CD4-positive, alpha-beta T cell treated with Interleukin-4 for 1 hour (primary cell): ENCODE results near the gene TIMP3.

Experiments
- DNase-seq, 2 donors: peaks; one replicate each; pipeline ENCODE4 v3.0.0-alpha.2; 2020 to 2022

Gene TIMP3

DNA sequence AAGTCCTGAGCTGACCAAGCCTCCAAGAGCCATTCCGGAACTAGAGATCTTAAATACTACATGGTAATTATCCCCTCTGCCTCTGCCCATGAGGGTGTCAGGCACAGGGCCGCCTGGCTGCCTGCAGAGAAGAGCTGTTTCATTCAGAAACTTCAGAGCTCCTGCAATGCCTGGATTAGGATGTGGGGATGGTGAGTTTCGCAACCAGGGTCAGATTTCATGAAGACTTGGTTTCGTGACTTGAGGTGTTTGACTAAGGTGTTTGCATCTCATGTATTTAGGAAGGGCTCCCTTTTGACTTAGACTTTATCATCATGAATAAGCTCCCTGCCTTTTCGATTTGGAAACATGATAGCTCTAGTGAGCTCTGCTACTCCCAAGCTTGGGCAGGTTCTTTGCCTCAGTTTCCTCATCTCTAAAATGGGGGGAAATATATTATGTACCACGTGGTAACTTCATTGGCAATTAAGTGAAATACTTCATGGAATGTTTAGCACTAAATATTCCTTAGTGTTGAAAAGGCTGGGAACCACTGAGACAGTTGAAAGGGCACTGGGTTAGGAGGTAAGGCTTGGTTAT lies 9.1 kb downstream of the TIMP3 start:
- DNase-seq = no peak

DNA sequence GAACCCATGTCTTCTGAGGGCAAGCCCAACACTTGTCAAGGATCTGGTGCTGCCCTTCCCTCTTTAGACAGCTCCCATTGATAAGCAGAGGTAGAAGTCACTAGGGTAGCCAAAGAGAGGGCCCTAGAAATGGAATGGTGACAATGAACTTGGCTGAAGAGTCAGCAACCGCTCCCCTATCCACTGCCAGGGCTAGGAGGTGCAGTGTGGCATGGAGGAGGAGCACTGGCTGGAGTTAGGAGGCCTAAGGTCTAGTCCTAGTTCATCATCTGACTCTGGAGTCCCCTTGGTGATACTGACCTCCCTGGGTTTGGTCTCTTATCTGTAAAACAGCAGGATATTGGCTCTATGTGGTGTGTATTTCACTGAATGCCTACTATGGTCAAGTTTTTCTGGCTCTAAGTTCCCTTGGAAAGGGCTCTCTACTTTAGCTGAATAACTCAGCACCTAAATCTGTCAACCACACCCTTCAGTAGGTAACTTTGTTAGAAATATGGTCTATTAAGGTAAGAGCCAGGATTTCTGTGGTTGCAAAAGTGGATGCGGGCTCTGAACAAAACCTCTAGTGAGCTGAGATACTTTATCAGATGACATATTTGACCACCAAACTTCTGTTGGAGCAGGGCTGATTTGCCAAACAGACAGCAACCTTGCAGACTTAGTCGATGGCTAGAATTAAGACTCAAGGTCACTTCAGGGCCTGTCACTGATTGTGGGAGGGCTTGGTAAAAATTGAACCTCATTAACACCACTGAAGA lies 10.5 kb downstream of the TIMP3 start:
- DNase-seq = no peak

DNA sequence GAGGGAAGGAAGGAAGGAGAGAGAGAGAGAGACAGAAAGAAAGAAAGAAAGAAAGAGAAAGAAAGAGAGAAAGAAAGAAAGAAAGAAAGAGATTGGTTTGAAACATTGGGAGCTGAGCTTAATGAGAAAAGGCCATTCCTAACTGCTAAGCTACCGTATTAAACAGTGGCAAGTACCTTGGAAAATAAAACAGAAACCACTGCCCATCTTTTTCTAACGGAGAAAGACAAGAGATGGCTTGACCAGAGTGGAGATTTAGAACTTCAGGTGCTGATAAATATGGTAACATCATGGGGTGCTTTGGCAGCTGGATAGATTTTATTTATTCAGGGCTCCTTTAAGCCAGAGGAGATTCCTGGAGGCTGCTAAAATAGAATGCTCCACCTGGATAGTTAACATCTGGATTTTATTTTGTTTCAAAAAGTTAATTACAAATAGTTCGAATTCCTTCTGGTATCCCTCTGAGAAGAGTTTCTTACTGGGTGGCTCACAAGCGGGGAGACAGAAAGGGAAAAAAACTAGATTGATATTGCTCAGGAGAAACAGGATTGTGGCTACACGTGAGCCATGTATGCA lies 12.9 kb downstream of the TIMP3 start:
- no peak for DNase-seq

DNA sequence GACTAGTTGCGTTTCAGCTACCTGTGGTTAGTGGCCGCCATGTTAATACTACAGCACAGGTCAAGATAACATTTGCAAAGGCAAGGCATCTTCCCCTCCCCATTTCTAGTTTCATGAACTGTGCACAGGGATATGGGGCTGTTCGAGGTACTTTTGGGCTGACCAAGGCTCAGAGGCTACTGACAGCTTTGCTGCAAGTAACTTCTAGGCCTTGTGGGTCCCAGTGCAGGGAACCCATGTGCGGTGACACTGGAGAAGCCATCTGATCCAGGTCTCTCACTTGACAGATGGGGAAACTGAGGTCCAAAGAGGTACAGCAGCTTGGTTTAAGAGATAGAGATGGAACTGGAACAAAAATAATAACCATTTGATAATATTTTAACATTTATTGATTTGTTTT lies 13.6 kb downstream of the TIMP3 start:
- no peak for DNase-seq

DNA sequence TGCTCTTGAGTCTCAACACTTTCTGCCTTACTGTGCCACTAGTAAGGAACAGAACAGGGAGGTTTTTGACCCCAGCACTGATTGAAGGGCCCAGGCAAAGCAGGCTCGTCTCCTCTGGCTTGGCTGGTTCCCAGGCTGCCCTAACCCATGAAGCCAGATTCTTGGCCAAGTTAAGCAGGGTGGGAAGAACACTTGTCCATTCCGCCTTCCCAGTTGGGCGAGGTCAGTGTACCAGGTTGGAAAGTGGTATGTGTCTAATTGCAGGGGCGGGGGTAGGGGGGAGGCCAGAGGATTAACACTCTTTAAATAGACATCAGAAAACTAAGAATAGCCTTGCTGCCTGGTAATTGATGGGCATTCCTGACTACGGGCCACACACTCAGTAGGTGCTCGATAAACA lies 14.4 kb downstream of the TIMP3 start:
- DNase-seq = no peak

DNA sequence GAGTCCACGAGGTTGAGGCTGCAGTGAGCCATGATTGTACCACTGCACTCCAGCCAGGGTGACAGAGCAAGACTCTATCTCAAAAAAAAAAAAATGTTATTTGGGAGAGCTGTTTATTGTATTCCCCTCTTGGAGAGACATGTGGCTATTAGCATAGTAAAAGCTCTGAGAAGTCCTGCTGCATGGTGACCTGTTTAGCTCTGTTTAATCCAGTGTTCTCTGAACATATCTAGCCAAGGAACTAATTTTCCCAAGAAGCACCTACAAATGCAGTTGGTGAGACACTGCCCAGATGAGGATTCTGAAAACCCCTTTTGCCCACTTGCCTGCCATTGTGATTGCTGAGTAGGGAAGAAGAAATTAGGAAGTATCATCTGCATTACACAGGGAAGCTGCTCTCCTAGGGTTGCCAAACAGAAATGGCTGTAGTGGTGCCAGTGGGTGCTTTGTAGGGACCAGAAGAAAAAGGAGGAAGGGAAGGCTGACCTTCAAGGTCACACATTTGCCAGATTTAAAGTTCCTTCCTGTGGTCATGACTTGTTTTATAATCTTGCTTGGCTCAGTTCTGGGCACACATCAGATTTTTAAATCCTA lies 15.7 kb downstream of the TIMP3 start:
- DNase-seq = no peak

DNA sequence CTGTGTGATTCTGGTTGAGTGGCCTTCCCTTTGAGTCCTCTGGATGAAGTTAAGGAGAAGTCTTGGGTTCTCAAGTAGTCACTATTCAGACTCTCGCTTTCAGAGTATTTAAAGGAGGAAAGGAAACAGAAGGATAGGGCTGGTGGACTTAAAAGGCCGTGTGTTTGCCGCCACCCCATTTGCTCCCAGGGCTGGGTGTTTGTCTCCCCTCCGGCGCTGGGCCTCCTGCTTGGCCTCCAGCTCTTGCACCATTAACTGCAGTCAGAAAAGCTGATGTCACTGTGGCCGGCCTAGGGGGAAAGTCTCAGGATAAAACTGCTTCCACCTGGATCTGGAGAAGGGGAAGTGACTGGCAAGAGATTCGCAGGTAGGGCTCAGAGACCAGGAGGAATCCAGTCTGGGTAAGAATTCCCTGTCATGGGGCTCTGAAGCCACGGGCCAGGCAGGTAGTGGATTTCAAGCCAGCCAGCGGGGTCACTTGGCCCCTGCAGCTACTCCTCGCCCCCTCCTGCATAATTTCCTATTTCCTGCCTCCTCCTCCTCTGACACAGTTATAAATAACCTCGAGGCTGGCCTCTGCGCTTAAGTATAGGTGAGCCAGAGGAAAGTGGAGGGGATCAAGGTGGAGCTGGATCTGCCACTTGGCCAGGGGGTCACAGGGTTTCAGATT lies 17.1 kb downstream of the TIMP3 start:
- DNase-seq = no peak

DNA sequence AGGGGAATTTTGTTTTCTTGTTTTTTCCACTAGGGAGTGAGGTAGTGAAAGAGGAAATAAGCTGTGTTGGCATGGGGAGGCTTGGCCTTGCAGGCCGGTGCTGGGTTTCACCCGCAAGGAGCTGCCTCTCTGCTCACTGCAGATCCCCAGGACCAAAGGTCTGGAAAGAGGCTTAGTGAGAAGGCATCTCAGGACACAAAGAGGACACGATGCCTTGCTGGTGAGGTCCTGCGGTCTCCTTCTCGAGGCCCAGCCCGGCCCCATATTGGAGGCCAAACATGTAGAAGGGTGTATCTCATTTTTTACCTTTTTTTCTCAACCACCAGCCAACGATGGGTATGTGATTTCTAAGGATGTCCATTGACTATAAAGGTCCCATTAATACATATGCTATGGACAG lies 17.6 kb downstream of the TIMP3 start:
- no peak for DNase-seq

DNA sequence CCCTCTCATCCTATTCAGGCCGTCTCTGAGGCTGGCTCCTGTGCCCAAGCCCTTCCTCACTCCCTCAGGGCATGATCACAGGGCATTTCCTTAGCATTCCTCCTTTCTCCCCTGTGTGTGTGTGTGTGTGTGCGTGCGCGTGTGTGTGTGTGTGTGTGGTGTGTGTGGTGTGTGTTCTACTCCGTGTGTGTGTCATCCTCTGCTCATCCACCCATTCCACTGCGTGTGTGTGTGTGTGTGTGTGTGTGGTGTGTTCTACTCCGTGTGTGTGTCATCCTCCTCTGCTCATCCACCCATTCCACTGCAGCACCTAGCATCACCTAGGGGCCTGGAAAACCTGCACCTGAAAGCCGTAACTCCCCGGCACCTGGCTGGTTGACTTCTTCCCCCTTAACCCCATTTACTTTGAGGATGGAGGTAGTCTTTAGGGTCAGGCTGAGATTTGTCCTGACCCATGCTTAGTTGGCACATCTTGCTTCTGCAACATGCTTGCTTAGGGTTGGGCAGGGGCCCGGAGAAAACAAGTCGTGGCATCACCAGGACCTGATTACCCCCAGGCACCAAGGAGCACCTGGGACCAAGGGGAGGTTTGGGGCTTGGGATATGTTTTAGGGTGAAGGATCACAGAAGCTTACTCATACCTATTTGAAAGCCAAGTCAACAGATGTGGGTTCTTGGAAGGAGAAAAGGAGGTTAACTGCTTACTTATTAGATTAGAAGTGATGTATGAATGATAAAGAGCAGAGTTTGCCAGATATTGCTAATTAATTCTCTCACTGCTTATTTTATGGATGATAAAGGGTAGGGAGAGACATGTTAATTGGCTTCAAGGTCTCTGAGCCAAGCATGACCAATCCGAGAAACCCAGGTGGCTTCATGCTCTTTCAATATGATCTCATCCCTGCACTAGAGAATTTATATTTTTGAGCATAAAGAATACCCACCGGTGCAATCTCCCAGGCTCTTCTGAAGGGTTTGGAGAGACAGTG lies 18.9 kb downstream of the TIMP3 start:
- DNase-seq = no peak

DNA sequence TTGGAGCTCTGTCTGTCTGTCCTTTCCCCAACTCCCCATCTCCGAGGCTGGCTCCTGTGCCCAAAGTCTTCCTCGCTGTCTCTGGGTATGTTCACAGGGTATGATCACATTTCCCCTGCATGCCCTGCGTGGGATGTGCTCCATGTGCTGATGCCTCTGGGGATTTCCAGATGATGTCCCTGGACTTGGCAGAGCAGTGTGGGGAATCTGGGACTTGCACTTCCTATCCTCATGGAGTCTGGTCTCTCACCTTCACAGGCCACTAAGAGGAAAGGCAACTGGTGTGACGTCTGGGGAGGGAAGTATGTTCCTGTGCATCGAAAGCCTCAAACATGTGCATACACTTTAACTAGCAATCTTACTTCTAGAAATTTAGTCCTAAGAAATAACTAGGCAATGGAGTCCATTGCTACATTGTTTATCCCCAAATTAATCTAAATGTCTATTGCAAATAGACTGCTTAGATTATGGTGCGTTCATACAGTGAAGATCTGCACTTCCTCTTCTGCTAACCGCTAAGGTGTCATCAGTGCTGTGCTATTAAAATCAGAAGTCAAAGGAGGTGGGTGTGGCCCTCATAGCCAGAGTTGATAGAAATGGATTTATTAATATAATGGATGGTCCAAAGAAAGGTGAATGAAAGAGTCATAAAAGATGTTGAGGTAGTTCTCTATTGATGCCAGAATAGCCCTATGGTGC lies 20.8 kb downstream of the TIMP3 start:
- no peak for DNase-seq

DNA sequence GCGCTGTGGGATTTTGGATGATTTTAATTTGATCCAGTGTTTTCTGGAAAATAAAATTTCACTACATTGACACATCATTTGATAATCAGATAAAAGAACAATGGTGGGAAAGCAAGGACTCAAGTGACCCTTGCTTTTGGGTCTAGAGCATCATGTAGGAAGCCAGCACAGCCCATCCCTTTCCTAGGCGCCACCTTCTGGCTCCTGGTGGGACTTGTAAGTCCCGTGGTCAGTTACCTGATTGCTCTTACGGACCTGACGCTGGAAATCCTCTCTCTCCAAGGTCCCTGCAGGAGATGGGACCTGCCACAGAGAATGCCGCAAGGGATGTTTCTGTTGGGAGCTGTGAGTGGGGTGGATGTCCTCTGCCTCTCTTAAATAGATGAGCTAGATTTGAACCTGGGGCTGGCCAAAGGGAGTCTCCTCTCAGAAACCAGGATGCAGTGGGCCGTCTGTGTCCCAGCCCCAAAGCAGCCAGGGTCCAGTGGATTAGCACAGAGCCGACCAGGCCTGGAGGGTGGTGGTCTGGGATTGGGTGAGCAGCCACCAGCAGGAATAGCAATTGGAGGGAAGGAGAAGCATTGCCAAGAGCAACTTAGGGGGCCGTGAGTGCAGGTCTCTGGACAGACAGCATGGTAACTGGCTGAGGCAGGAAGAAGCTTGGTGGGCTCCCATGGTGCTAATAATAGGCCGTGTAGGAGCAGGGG lies 21.7 kb downstream of the TIMP3 start:
- DNase-seq = peak in 1 of 2 donors; percentile 5

DNA sequence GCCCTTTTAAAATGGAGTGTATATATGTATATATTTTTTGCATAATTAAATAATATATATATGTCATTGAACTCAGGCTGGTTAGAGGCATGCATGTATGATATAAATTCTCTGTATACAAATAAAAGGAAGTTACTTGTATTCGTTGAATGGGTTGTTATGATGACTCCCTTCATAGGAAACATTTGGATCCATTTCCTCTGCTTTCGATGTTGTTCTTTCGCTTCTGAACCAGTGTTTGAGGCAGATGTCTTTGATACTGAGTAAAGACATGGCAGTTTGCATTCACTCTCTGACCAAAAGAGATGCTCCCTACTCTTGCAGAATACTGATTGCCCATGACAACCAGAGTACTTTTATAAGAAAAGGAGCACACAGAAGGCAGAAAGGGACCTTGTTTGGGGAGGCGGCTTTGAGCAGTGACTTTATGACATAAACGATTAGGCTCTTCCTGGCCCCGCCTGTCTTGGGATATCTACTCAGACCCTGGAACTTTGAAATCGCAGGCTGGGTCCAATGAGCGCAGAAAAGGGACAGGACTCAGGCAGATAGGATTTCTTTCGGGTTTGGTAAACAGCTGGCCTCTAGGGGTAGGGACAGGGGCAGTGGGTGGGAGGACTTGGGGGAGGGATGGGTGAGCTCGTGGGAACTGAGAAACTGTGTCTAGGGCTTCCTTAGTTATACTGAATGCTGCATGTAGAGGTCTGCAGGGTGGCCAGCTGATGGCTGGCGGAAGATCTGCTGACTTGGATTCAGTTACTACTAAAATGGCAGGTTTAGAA lies 23.2 kb downstream of the TIMP3 start:
- DNase-seq = no peak

DNA sequence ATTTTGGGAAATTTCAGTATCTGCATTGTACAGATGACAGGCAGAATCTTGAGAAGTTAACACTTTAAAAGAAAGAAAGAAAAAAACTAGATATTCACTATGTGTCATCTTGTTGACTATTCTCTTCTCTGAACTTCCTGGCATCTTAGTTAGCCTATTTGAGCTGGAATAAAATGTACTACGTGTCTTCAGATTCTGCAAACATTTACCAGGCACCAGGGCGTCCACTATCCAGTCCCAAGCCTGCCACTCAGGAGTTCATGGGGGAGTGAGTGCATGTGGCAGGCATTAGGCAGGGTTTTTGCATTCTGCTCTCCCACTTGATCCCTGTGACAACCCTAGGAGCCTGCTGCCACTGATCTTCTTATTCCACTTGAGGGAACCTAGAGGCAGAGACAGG lies 25.0 kb downstream of the TIMP3 start:
- DNase-seq = no peak

DNA sequence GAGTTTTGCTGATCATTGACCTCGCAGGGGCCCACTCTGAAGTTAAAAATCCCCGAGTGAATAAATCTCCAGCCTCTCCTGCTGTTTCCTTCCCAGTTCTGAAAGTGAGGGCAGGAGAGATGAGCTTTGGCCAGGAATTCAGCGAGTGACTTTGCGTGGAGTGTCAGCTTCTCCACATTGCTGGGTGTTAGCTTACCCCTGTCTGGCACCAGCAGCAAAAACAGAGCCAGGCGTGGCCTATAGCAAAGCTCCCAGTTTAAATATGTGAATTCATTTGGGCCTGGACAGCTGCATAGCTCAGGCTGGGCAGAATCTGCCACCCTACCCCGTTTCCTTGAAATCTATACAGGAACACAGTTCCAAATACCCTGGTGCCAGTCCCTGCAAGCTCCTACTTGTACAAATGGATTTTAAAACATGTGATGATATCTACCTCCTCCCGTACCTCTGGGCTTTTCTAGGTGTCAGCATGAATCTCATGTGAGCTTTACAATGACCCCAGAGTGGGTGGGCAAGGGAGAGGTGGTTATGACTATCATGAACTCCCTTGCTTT lies 25.6 kb downstream of the TIMP3 start:
- DNase-seq = no peak

DNA sequence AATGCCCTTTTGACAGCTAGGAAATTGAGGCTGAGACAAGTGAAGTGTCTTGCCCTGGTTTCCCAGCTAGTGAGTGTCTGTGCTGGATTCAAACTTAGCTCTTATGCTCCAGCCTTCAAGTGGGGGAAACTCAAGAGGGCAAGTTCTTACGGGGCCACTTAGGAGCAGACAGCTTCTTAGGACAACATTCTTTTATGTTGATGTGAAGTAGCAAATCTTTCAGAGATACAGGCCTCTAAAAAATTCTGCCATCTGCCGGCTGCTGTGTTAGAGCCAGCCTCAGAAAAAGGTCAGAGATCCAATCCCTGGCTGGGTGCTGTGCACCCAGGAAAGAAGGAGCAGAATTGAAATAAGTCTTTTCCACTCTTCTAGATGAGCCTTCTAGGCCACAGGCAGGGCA lies 26.6 kb downstream of the TIMP3 start:
- DNase-seq = no peak

DNA sequence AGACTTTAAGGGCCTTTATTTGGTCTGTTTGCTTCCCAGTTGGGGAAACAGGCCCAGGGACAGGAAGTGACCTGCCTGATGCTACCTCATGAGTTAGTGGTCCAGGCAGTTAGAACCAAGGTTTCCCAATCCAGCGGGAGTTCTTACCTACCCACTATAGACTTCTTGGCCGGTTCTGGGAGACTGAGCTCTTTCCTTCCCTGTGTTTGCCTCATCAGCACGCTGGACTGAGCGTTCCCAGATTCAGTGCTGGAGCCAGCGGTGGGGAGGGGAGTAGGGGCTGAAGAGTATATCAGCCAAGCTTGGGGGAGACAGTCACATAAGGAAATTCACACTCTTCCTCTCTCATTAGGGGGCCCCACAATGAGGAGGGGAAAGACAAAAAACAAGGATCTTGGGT lies 27.1 kb downstream of the TIMP3 start:
- no peak for DNase-seq

DNA sequence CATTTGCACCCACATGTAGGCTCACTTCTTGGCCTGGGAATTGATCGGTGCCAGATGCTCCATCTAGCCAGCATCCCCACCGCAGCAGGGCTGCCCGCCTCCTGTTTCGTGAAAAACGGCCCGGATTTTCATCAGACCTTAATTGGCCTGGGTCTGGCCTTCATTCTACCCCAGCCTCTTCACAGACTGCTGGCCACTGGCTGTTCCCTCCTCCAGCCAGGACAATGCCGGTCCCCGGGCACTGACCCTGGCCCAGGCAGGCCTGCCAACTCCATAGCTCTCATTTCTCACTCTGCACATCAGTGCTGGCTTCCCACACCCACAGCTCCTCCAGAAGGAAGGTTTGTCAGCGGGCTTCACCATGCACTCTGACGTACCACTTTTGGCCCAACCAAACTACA lies 27.9 kb downstream of the TIMP3 start:
- DNase-seq = no peak

DNA sequence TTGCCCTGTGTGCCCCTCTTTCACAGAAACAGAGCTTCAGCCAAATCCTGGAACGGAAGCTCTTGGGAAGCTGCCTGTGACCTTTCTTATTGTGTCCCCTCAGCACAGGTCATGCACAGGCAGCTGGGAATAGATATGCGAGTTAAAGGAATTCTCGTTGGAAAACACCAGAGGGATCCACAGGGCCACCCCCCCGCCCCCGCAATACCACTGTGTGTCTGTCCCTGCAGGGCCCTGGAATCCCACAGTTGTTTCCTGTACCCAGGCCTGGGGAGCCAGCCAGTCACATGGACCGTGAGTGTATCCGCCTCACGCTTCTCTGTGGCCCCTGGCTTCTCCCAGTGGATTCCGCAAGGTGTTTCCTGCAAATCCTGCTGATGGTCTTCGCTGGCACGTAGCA lies 29.0 kb downstream of the TIMP3 start:
- DNase-seq = no peak

DNA sequence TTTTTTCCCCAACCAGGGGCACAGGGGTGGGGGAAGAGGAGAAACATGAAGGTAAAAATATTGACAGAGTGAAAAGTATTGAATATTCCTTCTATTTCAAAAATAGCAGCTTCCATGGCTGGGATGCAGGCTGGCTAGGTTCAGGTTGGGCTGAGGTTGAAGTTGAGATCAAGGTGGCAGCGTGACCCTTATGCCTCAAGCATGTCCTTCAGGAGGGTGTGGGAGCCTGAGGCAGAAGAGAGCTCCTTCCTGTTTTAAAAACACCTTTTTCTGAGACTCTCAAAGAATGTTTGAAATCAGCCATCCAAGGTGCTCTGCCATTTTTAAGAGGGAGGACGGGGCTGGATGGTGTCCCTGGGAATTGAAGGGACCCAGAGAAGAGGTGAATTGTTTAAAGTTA lies 29.5 kb downstream of the TIMP3 start:
- DNase-seq = no peak

DNA sequence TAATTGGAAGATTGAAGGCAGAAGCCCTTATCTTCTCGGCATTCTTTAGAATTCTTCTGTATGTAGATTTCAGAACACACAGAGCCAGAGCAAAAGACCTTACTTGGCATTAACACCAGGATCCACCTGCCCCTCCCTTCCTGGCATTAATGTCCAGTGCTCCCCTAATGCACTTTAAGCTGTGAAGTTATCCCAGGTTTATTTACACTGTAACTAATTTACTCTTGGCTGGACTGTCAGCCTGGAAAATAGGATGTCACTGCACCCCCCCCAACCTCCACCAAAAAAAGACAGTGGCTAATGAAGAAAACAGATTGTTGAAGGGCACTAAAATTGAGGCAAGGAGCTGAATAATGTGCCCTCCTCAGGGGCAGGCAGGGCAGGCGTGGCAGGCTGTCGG lies 30.1 kb downstream of the TIMP3 start:
- no peak for DNase-seq
